NCI-H2196 treated with DMSO at 0.1 percent for 48 hours (cell line): ENCODE results near the gene CLDN4.
"Not testable (repeated sequence)": the region's sequence is repeated elsewhere in the genome, so short reads cannot be mapped to it uniquely, and the experiment has no call there.

Experiments used
- DNase-seq: peaks from one replicate; lab custom pipeline; 2025; ENCODE audit not compliant: unreplicated experiment; lab: John Stamatoyannopoulos, UW

The CLDN4 gene

GRCh38 chr7:73823257-73823656 lies 7.5 kb upstream of the CLDN4 start:
- no peak for DNase-seq

GRCh38 chr7:73823873-73824592 lies 6.8 kb upstream of the CLDN4 start:
- no peak for DNase-seq

GRCh38 chr7:73824986-73825385 lies 5.8 kb upstream of the CLDN4 start:
- DNase-seq: no peak

GRCh38 chr7:73827567-73828106 lies 3.2 kb upstream of the CLDN4 start:
- DNase-seq: peak; percentile 99

GRCh38 chr7:73828107-73828803 lies 2.5 kb upstream of the CLDN4 start:
- peak; percentile 99 for DNase-seq

- DNase-seq: no peak
These were observed 1.8 kb upstream of the CLDN4 start for GRCh38 chr7:73828972-73829371.

GRCh38 chr7:73829505-73829904 lies 1.3 kb upstream of the CLDN4 start:
- DNase-seq: no peak

- no peak for DNase-seq
These were observed 695 bp upstream of the CLDN4 start for GRCh38 chr7:73829921-73830680.

GRCh38 chr7:73831584-73831833 lies 713 bp downstream of the CLDN4 start:
- DNase-seq: no peak

- DNase-seq: peak; percentile 68
These were observed 1.2 kb downstream of the CLDN4 start for GRCh38 chr7:73831834-73832651.

- DNase-seq: no peak
These were observed 2.0 kb downstream of the CLDN4 start for GRCh38 chr7:73832806-73833205.

- no peak for DNase-seq
These were observed 2.6 kb downstream of the CLDN4 start for GRCh38 chr7:73833251-73833919.

- DNase-seq: no peak
These were observed 3.9 kb downstream of the CLDN4 start for GRCh38 chr7:73834626-73835191.

GRCh38 chr7:73837167-73837566 lies 6.4 kb downstream of the CLDN4 start:
- DNase-seq: not testable (repeated sequence)

GRCh38 chr7:73838642-73839041 lies 7.8 kb downstream of the CLDN4 start:
- no peak for DNase-seq

GRCh38 chr7:73839290-73839689 lies 8.5 kb downstream of the CLDN4 start:
- DNase-seq: no peak

- no peak for DNase-seq
These were observed 9.2 kb downstream of the CLDN4 start for GRCh38 chr7:73839743-73840714.

GRCh38 chr7:73840715-73841379 lies 10.1 kb downstream of the CLDN4 start:
- no peak for DNase-seq

GRCh38 chr7:73841689-73842066 lies 10.9 kb downstream of the CLDN4 start:
- no peak for DNase-seq
